ENCODE measurements around the gene GFOD1.

GFOD1 gene

GRCh38 chr6:13400772-13401171 lies 86.6 kb downstream of the GFOD1 start:
- Histone ChIP-seq H2AFZ (no peak overlapping the region), H3K9ac (no peak overlapping the region), H3K4me2 (ENCODE audit: low read length) (no peak overlapping the region), H3K79me2 (no peaks in the 10 kb centered on the region), H3K36me3 (ENCODE audit: control insufficient read depth, insufficient read depth, low read length) (no peaks in the 10 kb centered on the region), H3K9me3 (ENCODE audit: control insufficient read depth, low read length) (no peaks in the 10 kb centered on the region), H3K4me1 (no peaks in the 10 kb centered on the region), H3K27ac (no peak overlapping the region), H3K27me3 (ENCODE audit: control insufficient read depth, insufficient read depth, low read length) (no peaks in the 10 kb centered on the region), H3K4me3 (ENCODE audit: low read depth, low read length) (no peak overlapping the region)
- TF ChIP-seq CTCF (IDR thresholded peaks at IDR 0.05): no peak

- H3K79me2 ChIP-seq: no peaks in the 10 kb centered on the region
- H3K36me3 ChIP-seq (ENCODE audit: control insufficient read depth, insufficient read depth, low read length): no peaks in the 10 kb centered on the region
- no peaks in the 10 kb centered on the region for H3K9me3 ChIP-seq (ENCODE audit: control insufficient read depth, low read length)
- H3K27ac ChIP-seq: no peak overlapping the region
- no peaks in the 10 kb centered on the region for H3K27me3 ChIP-seq (ENCODE audit: control insufficient read depth, insufficient read depth, low read length)
- no peak overlapping the region for H3K4me3 ChIP-seq (ENCODE audit: low read depth, low read length)
- H2AFZ ChIP-seq: no peak overlapping the region
- TF ChIP-seq CTCF (IDR thresholded peaks at IDR 0.05): no peak
- H3K9ac ChIP-seq: no peak overlapping the region
- H3K4me1 ChIP-seq: peaks cover 4% of the 10 kb centered on the region
- no peak overlapping the region for H3K4me2 ChIP-seq (ENCODE audit: low read length)
These were observed 88.9 kb downstream of the GFOD1 start for GRCh38 chr6:13398421-13398994.

- H3K4me3 ChIP-seq (ENCODE audit: low read depth, low read length): no peak overlapping the region
- no peak overlapping the region for H2AFZ ChIP-seq
- no peaks in the 10 kb centered on the region for H3K9me3 ChIP-seq (ENCODE audit: control insufficient read depth, low read length)
- H3K27ac ChIP-seq: no peak overlapping the region
- no peaks in the 10 kb centered on the region for H3K36me3 ChIP-seq (ENCODE audit: control insufficient read depth, insufficient read depth, low read length)
- no peak overlapping the region for H3K9ac ChIP-seq
- H3K79me2 ChIP-seq: no peaks in the 10 kb centered on the region
- no peaks in the 10 kb centered on the region for H3K27me3 ChIP-seq (ENCODE audit: control insufficient read depth, insufficient read depth, low read length)
- H3K4me1 ChIP-seq: peaks cover 4% of the 10 kb centered on the region
- no peak overlapping the region for H3K4me2 ChIP-seq (ENCODE audit: low read length)
- TF ChIP-seq CTCF (IDR thresholded peaks at IDR 0.05): no peak
These were observed 89.4 kb downstream of the GFOD1 start for GRCh38 chr6:13398069-13398381.

- H3K4me3 ChIP-seq (ENCODE audit: low read depth, low read length): no peak overlapping the region
- no peak overlapping the region for H3K27ac ChIP-seq
- H3K4me2 ChIP-seq (ENCODE audit: low read length): no peak overlapping the region
- no peak overlapping the region for H3K9ac ChIP-seq
- no peaks in the 10 kb centered on the region for H3K27me3 ChIP-seq (ENCODE audit: control insufficient read depth, insufficient read depth, low read length)
- no peak overlapping the region for H2AFZ ChIP-seq
- peaks cover 4% of the 10 kb centered on the region for H3K4me1 ChIP-seq
- no peaks in the 10 kb centered on the region for H3K36me3 ChIP-seq (ENCODE audit: control insufficient read depth, insufficient read depth, low read length)
- TF ChIP-seq CTCF (IDR thresholded peaks at IDR 0.05): no peak
- H3K9me3 ChIP-seq (ENCODE audit: control insufficient read depth, low read length): no peaks in the 10 kb centered on the region
- H3K79me2 ChIP-seq: no peaks in the 10 kb centered on the region
These were observed 89.9 kb downstream of the GFOD1 start for GRCh38 chr6:13397359-13398068.

- Histone ChIP-seq H3K27me3 (ENCODE audit: control insufficient read depth, insufficient read depth, low read length) (no peaks in the 10 kb centered on the region), H3K9me3 (ENCODE audit: control insufficient read depth, low read length) (no peaks in the 10 kb centered on the region), H3K9ac (no peak overlapping the region), H3K4me3 (ENCODE audit: low read depth, low read length) (no peak overlapping the region), H2AFZ (no peak overlapping the region), H3K79me2 (no peaks in the 10 kb centered on the region), H3K4me2 (ENCODE audit: low read length) (no peak overlapping the region), H3K36me3 (ENCODE audit: control insufficient read depth, insufficient read depth, low read length) (no peaks in the 10 kb centered on the region), H3K4me1 (peaks cover 4% of the 10 kb centered on the region), H3K27ac (no peak overlapping the region)
- TF ChIP-seq CTCF (IDR thresholded peaks at IDR 0.05): no peak
These were observed 91.1 kb downstream of the GFOD1 start for GRCh38 chr6:13396241-13396792.
